Endometrium (tissue), 2 donors: ENCODE measurements around the gene MRPS27.

Experiments
- FAIRE-seq: peaks from 2 replicates; lab custom pipeline; 2012; peaks lifted over from hg19 to GRCh38; lab: Jason Lieb, UNC
- donor health status: control.
- donor health status: control.

Gene MRPS27

GRCh38 chr5:72290356-72291133 is 29.5 kb downstream of the MRPS27 start:
- no peak for FAIRE-seq

- FAIRE-seq: no peak
Measured at GRCh38 chr5:72288924-72289323, 31.1 kb downstream of the MRPS27 start.

- no peak for FAIRE-seq
Measured at GRCh38 chr5:72286798-72287197, 33.2 kb downstream of the MRPS27 start.

- FAIRE-seq: no peak
Measured at GRCh38 chr5:72285424-72285821, 34.6 kb downstream of the MRPS27 start.

- no peak for FAIRE-seq
Measured at GRCh38 chr5:72284559-72285423, 35.2 kb downstream of the MRPS27 start.

GRCh38 chr5:72283358-72283757 is 36.7 kb downstream of the MRPS27 start:
- no peak for FAIRE-seq

- peak; percentile 35 for FAIRE-seq
Measured at GRCh38 chr5:72282878-72283277, 37.2 kb downstream of the MRPS27 start.

- peak; percentile 80 for FAIRE-seq
Measured at GRCh38 chr5:72281764-72282499, 38.1 kb downstream of the MRPS27 start.

GRCh38 chr5:72281430-72281763 is 38.6 kb downstream of the MRPS27 start:
- no peak for FAIRE-seq

- FAIRE-seq: no peak
Measured at GRCh38 chr5:72280581-72281069, 39.4 kb downstream of the MRPS27 start.

- no peak for FAIRE-seq
Measured at GRCh38 chr5:72276219-72276752, 43.8 kb downstream of the MRPS27 start.

- FAIRE-seq: no peak
Measured at GRCh38 chr5:72273547-72273946, 46.5 kb downstream of the MRPS27 start.

- no peak for FAIRE-seq
Measured at GRCh38 chr5:72272398-72272797, 47.6 kb downstream of the MRPS27 start.

- FAIRE-seq: peak; percentile 41
Measured at GRCh38 chr5:72271702-72272101, 48.3 kb downstream of the MRPS27 start.

GRCh38 chr5:72270037-72270436 is 50.0 kb downstream of the MRPS27 start:
- FAIRE-seq: no peak

GRCh38 chr5:72269411-72269780 is 50.6 kb downstream of the MRPS27 start:
- FAIRE-seq: no peak

- FAIRE-seq: no peak
Measured at GRCh38 chr5:72268753-72269410, 51.2 kb downstream of the MRPS27 start.

GRCh38 chr5:72268260-72268659 is 51.8 kb downstream of the MRPS27 start:
- FAIRE-seq: no peak

GRCh38 chr5:72267685-72268084 is 52.4 kb downstream of the MRPS27 start:
- no peak for FAIRE-seq

- FAIRE-seq: no peak
Measured at GRCh38 chr5:72266862-72267261, 53.2 kb downstream of the MRPS27 start.

- peak; percentile 61 for FAIRE-seq
Measured at GRCh38 chr5:72265032-72265877, 54.8 kb downstream of the MRPS27 start.
